IMR-90 (cell line): ENCODE measurements around the gene RPS6KL1. TPM values are rescaled to one million over a fixed set of nuclear protein-coding genes. Genes with fewer than 3 reads are reported as not detected.
"Not testable (repeated sequence)": the region's sequence is repeated elsewhere in the genome, so short reads cannot be mapped to it uniquely, and the experiment has no call there.

ENCODE experiments used
- ATAC-seq: fragments of 200-7000 bp; cut with Tn5 transposase; 2 replicates; pipeline ENCODE4 v1.9.1; 2020; ENCODE audit warnings: low read depth, mild to moderate bottlenecking, moderate library complexity
- BruUV-seq: library from RNA; stranded (reverse); fragments of 400-500 nt; replicated peaks from 2 replicates; lab custom pipeline; 2021; lab: Mats Ljungman, UMichigan
- CTCF ChIA-PET: fragments of 300-600 bp; formaldehyde crosslinking; extraction: SDS; loops from one replicate; lab custom pipeline; 2021; ENCODE audit warnings: antibody characterized with exemption; lab: Yijun Ruan, JAX
- POLR2A ChIA-PET: fragments of 300-600 bp; sonication (Branson Sonifier 250); formaldehyde crosslinking; loops from one replicate; lab custom pipeline; 2022; ENCODE audit warnings: antibody characterized with exemption; ENCODE audit not compliant: unreplicated experiment; lab: Charles Lee
- DNase-seq: peaks from one replicate; pipeline ENCODE4 v3.0.0; 2013
- H2AFZ ChIP-seq: replicated peaks from 2 replicates; pipeline ENCODE3; 2013; ENCODE audit warnings: low read length, mild to moderate bottlenecking; ENCODE audit not compliant: poor library complexity
- H2AK5ac ChIP-seq: 2 replicates; pipeline ENCODE4 v1.6.1; 2013; ENCODE audit warnings: low read depth, low read length, inconsistent platforms
- H2AK9ac ChIP-seq: replicated peaks from 2 replicates; pipeline ENCODE3; 2013; ENCODE audit warnings: mild to moderate bottlenecking, low read depth, low read length, moderate library complexity; ENCODE audit not compliant: poor library complexity
- H2BK120ac ChIP-seq: 2 replicates; pipeline ENCODE4 v1.6.1; 2013; ENCODE audit warnings: low read depth, low read length, inconsistent platforms
- H2BK15ac ChIP-seq: 3 replicates; pipeline ENCODE4 v1.6.1; 2013; ENCODE audit warnings: low read depth, low read length, inconsistent platforms
- H2BK20ac ChIP-seq: 2 replicates; pipeline ENCODE4 v1.6.1; 2013; ENCODE audit warnings: low read depth, mild to moderate bottlenecking, inconsistent platforms, low read length, moderate library complexity
- H2BK5ac ChIP-seq: 2 replicates; pipeline ENCODE4 v1.6.1; 2013; ENCODE audit warnings: mild to moderate bottlenecking, low read depth, low read length, inconsistent platforms; ENCODE audit not compliant: poor library complexity, severe bottlenecking
- H3K14ac ChIP-seq: replicated peaks from 2 replicates; pipeline ENCODE4 v1.6.1; 2013; ENCODE audit warnings: low read depth, low read length, inconsistent platforms
- H3K18ac ChIP-seq: 2 replicates; pipeline ENCODE4 v1.6.1; 2013; ENCODE audit warnings: low read depth, low read length, control low read depth
- H3K23ac ChIP-seq: 2 replicates; pipeline ENCODE4 v1.6.1; 2013; ENCODE audit warnings: low read depth, low read length, inconsistent platforms
- H3K27ac ChIP-seq: 2 replicates; pipeline ENCODE4 v1.5.1; 2013; ENCODE audit warnings: mild to moderate bottlenecking, control low read depth, low read length; ENCODE audit not compliant: insufficient read depth
- H3K27me3 ChIP-seq: 2 replicates; pipeline ENCODE4 v1.6.1; 2013; ENCODE audit warnings: low read length; ENCODE audit not compliant: control insufficient read depth, insufficient read depth
- H3K36me3 ChIP-seq: 2 replicates; pipeline ENCODE4 v1.6.1; 2013; ENCODE audit warnings: low read length, mixed read lengths; ENCODE audit not compliant: control insufficient read depth, insufficient read depth
- H3K4ac ChIP-seq: 2 replicates; pipeline ENCODE4 v1.6.1; 2013; ENCODE audit warnings: low read depth, low read length, inconsistent platforms
- H3K4me1 ChIP-seq: 2 replicates; pipeline ENCODE4 v1.6.1; 2013; ENCODE audit warnings: low read length, mixed read lengths; ENCODE audit not compliant: control insufficient read depth, insufficient read depth
- H3K4me2 ChIP-seq: 2 replicates; pipeline ENCODE4 v1.6.1; 2013; ENCODE audit warnings: low read depth, mild to moderate bottlenecking, control low read depth, low read length, moderate library complexity
- H3K4me3 ChIP-seq: 2 replicates; pipeline ENCODE4 v1.5.1; 2013; ENCODE audit warnings: low read depth, mild to moderate bottlenecking, control low read depth, low read length, moderate library complexity; ENCODE audit not compliant: insufficient read depth
- H3K56ac ChIP-seq: 2 replicates; pipeline ENCODE4 v1.6.1; 2013; ENCODE audit warnings: low read length, inconsistent platforms; ENCODE audit not compliant: insufficient read depth; ENCODE audit errors: extremely low read depth
- H3K79me1 ChIP-seq, 2 experiments: 2 replicates each; pipeline ENCODE4 v1.6.1; 2013; ENCODE audit warnings: low read length in 2 of 2, inconsistent platforms in 1 of 2, low read depth in 1 of 2
- H3K9ac ChIP-seq: 2 replicates; pipeline ENCODE4 v1.6.1; 2013; ENCODE audit warnings: low read depth, low read length, control low read depth
- H3K9me1 ChIP-seq: 2 replicates; pipeline ENCODE4 v1.6.1; 2013; ENCODE audit warnings: low read length, inconsistent platforms; ENCODE audit not compliant: insufficient read depth
- H3K9me3 ChIP-seq: 2 replicates; pipeline ENCODE4 v1.6.1; 2013; ENCODE audit warnings: low read length; ENCODE audit not compliant: control insufficient read depth, insufficient read depth
- H4K20me1 ChIP-seq: 2 replicates; pipeline ENCODE4 v1.6.1; 2013; ENCODE audit warnings: low read length, inconsistent platforms; ENCODE audit not compliant: insufficient read depth
- H4K5ac ChIP-seq: 2 replicates; pipeline ENCODE4 v1.6.1; 2013; ENCODE audit warnings: mild to moderate bottlenecking, low read depth, low read length, control low read depth
- H4K8ac ChIP-seq, 2 experiments: 2 replicates each; pipeline ENCODE4 v1.6.1; 2013; ENCODE audit warnings: low read depth in 2 of 2, low read length in 2 of 2, control low read depth in 1 of 2, inconsistent platforms in 1 of 2
- H4K91ac ChIP-seq: 2 replicates; pipeline ENCODE4 v1.6.1; 2013; ENCODE audit warnings: low read depth, low read length, inconsistent platforms; ENCODE audit not compliant: insufficient read depth
- CEBPB ChIP-seq: IDR thresholded peaks from 2 replicates; pipeline ENCODE4 v1.6.1; 2012; ENCODE audit warnings: low read depth, low read length, improper control_type of control experiment
- WGBS, 2 experiments: methylation state at CpG; one replicate each; pipeline versions ENCODE4 v1.1.5 to v1.1.7; 2013; ENCODE audit warnings: missing lambda C conversion rate in 2 of 2; ENCODE audit not compliant: insufficient read length in 1 of 2; ENCODE audit errors: extremely low coverage in 2 of 2; 5-methylcytosine and 5-hydroxymethylcytosine counted together
- dilution Hi-C: fragments of 300-500 bp; cut with HindIII; formaldehyde crosslinking; loops from one replicate; pipeline ENCODE4 v1.14.3; 2018; ENCODE audit warnings: low sequenced_read_pairs; ENCODE audit not compliant: unreplicated experiment
- in situ Hi-C: fragments of 300-500 bp; cut with MboI; formaldehyde crosslinking; loops from 3 replicates; pipeline ENCODE4 v1.14.3; 2019; ENCODE audit warnings: low sequenced_read_pairs, inconsistent platforms, mixed read lengths
- intact Hi-C: fragments of 100-400 bp; cut with micrococcal nuclease; formaldehyde crosslinking; loops from 2 replicates; pipeline ENCODE4 v1.10.0; 2022
- polyA plus RNA-seq, 3 experiments: library from polyadenylated mRNA; depleted of rRNA; stranded (reverse); fragments of >200 nt; gene quantifications; 2 replicates each; pipeline ENCODE4 v1.2.3, GENCODE V29; 2012; ENCODE audit warnings: low replicate concordance in 1 of 3
- total RNA-seq: library from RNA; depleted of rRNA; stranded (reverse); fragments of >200 nt; gene quantifications from 2 replicates; pipeline ENCODE4 v1.2.3, GENCODE V29; 2012

The RPS6KL1 gene
- total and polyA plus RNA-seq, 2 of the 4 experiments (the other 2 are of a cell fraction): 0.72 to 1.7 TPM

DNA sequence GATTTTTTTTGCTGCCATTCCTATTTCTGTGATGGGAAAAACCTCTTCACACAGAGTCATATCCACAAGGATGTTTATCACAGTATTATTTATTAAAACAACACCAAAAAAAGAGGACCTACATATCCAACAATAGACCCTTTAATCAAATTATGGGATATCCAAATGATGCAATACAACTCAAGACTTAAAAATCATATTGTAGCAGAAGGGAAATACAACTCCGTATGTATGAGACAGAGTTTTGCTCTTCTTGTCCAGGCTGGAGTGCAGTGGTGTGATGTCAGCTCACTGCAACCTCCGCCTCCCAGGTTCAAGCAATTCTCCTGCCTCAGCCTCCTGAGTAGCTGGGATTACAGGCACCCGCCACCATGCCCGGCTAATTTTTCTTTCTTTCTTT is 9.9 kb upstream of the RPS6KL1 start:
- ATAC-seq, H3K56ac ChIP-seq, H3K4me2 ChIP-seq, H2AFZ ChIP-seq, in situ Hi-C loops, H2BK120ac ChIP-seq, H4K5ac ChIP-seq, H3K18ac ChIP-seq, H2BK5ac ChIP-seq, H3K36me3 ChIP-seq, H3K9me3 ChIP-seq, H4K8ac ChIP-seq, H3K9me1 ChIP-seq, H3K23ac ChIP-seq, DNase-seq, H3K9ac ChIP-seq, H3K27me3 ChIP-seq, H3K27ac ChIP-seq, intact Hi-C loops, H2BK20ac ChIP-seq, H3K79me1 ChIP-seq, H4K20me1 ChIP-seq, dilution Hi-C loops, H3K14ac ChIP-seq, H4K91ac ChIP-seq, BruUV-seq, H2AK5ac ChIP-seq, H3K4ac ChIP-seq, H2AK9ac ChIP-seq, H3K4me3 ChIP-seq, POLR2A ChIA-PET, CTCF ChIA-PET: not testable (repeated sequence)
- peak; percentile 30; the same call in 1 of the 2 replicates for TF ChIP-seq CEBPB
- H2BK15ac ChIP-seq: peak overlapping the region; percentile 33; the same call in 1 of the 3 replicates
- no CpG with 5 or more reads among the region's 4 CpGs for WGBS, 2 experiments
- peaks cover 13% of the 10 kb centered on the region; the same call in 1 of the 2 replicates for H3K4me1 ChIP-seq
